Testis (tissue), 3 donors: ENCODE data around the gene HSD3B2. TPM values are rescaled to one million over a fixed set of nuclear protein-coding genes. Genes with fewer than 3 reads are reported as not detected.

Experiments
- DNase-seq: peaks from one replicate; pipeline ENCODE4 v3.0.0-alpha.2; 2019
- H3K27ac ChIP-seq, 2 donors: fragments of 200-600 bp; sonication (generic); one replicate each; pipeline ENCODE4 v1.5.1; 2019
- H3K27me3 ChIP-seq: fragments of 200-600 bp; sonication (generic); one replicate; pipeline ENCODE4 v1.5.1; 2019
- H3K36me3 ChIP-seq: fragments of 200-600 bp; sonication (generic); one replicate; pipeline ENCODE4 v1.5.1; 2017; ENCODE audit warnings: low read depth; ENCODE audit errors: missing control alignments
- H3K4me1 ChIP-seq: fragments of 200-600 bp; sonication (generic); one replicate; pipeline ENCODE4 v1.5.1; 2019
- H3K4me3 ChIP-seq, 2 donors: fragments of 200-600 bp; sonication (generic); one replicate each; pipeline ENCODE4 v1.5.1; 2017 to 2019
- H3K9me3 ChIP-seq: fragments of 200-600 bp; sonication (generic); one replicate; pipeline ENCODE4 v1.5.1; 2017
- CTCF ChIP-seq, 3 experiments: fragments of 450-650 bp in 2 of 3; fragments of 200-600 bp in 1 of 3; sonication (generic) in 1 of 3; IDR thresholded peaks; one replicate each; pipeline ENCODE4 v1.5.1; 2016 to 2019; ENCODE audit warnings: antibody characterized with exemption in 3 of 3, mild to moderate bottlenecking in 2 of 3, moderate library complexity in 1 of 3
- POLR2A ChIP-seq: fragments of 450-650 bp; IDR thresholded peaks from one replicate; pipeline ENCODE4 v1.6.1; 2017; ENCODE audit warnings: antibody characterized with exemption, mild to moderate bottlenecking, moderate library complexity
- WGBS, 2 donors: methylation state at CpG; one replicate each; pipeline ENCODE4 v1.1.5; 2018; 5-methylcytosine and 5-hydroxymethylcytosine counted together
- intact Hi-C: fragments of 100-400 bp; cut with DNase I; formaldehyde crosslinking; loops from one replicate; pipeline ENCODE4 v1.15.1; 2023; ENCODE audit warnings: low total_unique reads
- polyA plus RNA-seq: library from polyadenylated mRNA; stranded (reverse); fragments of 350-450 nt; fragmentation: Illumina TruSeq; extraction: RNeasy Lipid Tissue Mini Kit (QIAGEN cat#74804); gene quantifications from one replicate; pipeline ENCODE4 v1.2.3, GENCODE V29; 2014; ENCODE audit warnings: low read depth, low replicate concordance; ENCODE audit not compliant: insufficient read depth
- total RNA-seq, 2 donors: library from RNA; depleted of rRNA; stranded (reverse); fragments of >200 nt; gene quantifications; one replicate each; pipeline ENCODE4 v1.2.3, GENCODE V29; 2016

HSD3B2 gene
- total and polyA plus RNA-seq, 3 donors from 2014 or later, result 0.19 to 3.1 (median 0.63) TPM

- no peak for TF ChIP-seq CTCF (IDR thresholded peaks at IDR 0.05)
- intact Hi-C loops, result no loop called here
- no peaks in the 10 kb centered on the region for H3K9me3 ChIP-seq
These were observed 5.7 kb downstream of the HSD3B2 start for GRCh38 chr1:119420638-119421037.

GRCh38 chr1:119422631-119423030, 7.7 kb downstream of the HSD3B2 start:
- no peaks in the 10 kb centered on the region for H3K9me3 ChIP-seq
- no peaks in the 10 kb centered on the region for H3K27me3 ChIP-seq
- H3K36me3 ChIP-seq, result no peaks in the 10 kb centered on the region
- H3K4me3 ChIP-seq, result no peak overlapping the region
- no peaks in the 10 kb centered on the region for H3K4me1 ChIP-seq
- no peak for DNase-seq
- intact Hi-C loops, result no loop called here
- H3K27ac ChIP-seq, result no peak overlapping the region
- no peak for TF ChIP-seq CTCF (IDR thresholded peaks at IDR 0.05)
- no peak for TF ChIP-seq POLR2A

More at GRCh38 chr1:119420638-119421037, 5.7 kb downstream of the HSD3B2 start:
- H3K27ac ChIP-seq, result no peak overlapping the region
- no peaks in the 10 kb centered on the region for H3K27me3 ChIP-seq
- H3K4me3 ChIP-seq, result no peak overlapping the region
- H3K4me1 ChIP-seq, result peaks cover 2% of the 10 kb centered on the region
- no peaks in the 10 kb centered on the region for H3K36me3 ChIP-seq
- no peak for DNase-seq

- Histone ChIP-seq H3K27ac (no peak overlapping the region), H3K27me3 (no peaks in the 10 kb centered on the region), H3K9me3 (no peaks in the 10 kb centered on the region), H3K4me3 (no peak overlapping the region), H3K4me1 (no peaks in the 10 kb centered on the region), H3K36me3 (no peaks in the 10 kb centered on the region)
- no peak for DNase-seq
- 89 to 96% methylated on average over 2 of the region's 2 CpGs for WGBS, 2 donors
- intact Hi-C loops, result no loop called here
- TF ChIP-seq CTCF (IDR thresholded peaks at IDR 0.05), result no peak
- TF ChIP-seq POLR2A, result no peak
These were observed 14.0 kb downstream of the HSD3B2 start for GRCh38 chr1:119428991-119429390.

- Histone ChIP-seq H3K27me3 (no peaks in the 10 kb centered on the region), H3K27ac (no peak overlapping the region), H3K4me3 (no peak overlapping the region), H3K9me3 (no peaks in the 10 kb centered on the region), H3K4me1 (no peaks in the 10 kb centered on the region), H3K36me3 (no peaks in the 10 kb centered on the region)
- no peak for TF ChIP-seq CTCF (IDR thresholded peaks at IDR 0.05)
- TF ChIP-seq POLR2A, result no peak
- no peak for DNase-seq
- intact Hi-C loops, result no loop called here
- WGBS, 2 donors, result 76 to 79% methylated on average over 4 of the region's 4 CpGs
These were observed 14.7 kb downstream of the HSD3B2 start for GRCh38 chr1:119429687-119430086.

- Histone ChIP-seq H3K9me3 (no peaks in the 10 kb centered on the region), H3K4me3 (no peak overlapping the region), H3K27me3 (no peaks in the 10 kb centered on the region), H3K4me1 (no peaks in the 10 kb centered on the region), H3K27ac (no peak overlapping the region), H3K36me3 (no peaks in the 10 kb centered on the region)
- no peak for DNase-seq
- WGBS, 2 donors, result 91 to 96% methylated on average over 2 of the region's 2 CpGs
- intact Hi-C loops, result no loop called here
- no peak for TF ChIP-seq POLR2A
- no peak for TF ChIP-seq CTCF (IDR thresholded peaks at IDR 0.05)
These were observed 15.5 kb downstream of the HSD3B2 start for GRCh38 chr1:119430486-119430885.
